Stimulated activated memory B cell treated with anti-CD40 and anti-IgM and Interleukin-4, amounts not matched to agents 10 μg/mL and 1 μg/mL and 100 μg/mL, for 72 hours (primary cell): ENCODE measurements around the gene FLNA.
A peak's percentile ranks its signal among the peaks of the same experiment; 100 is the strongest.

Experiments used
- ATAC-seq: fragments of 150-1000 bp; cut with Tn5 transposase; 2 replicates; pipeline ENCODE4 v1.10.0; 2021
- H3K27ac Mint-ChIP-seq: one replicate; pipeline ENCODE4 v1.8.0; 2022; ENCODE audit warnings: mild to moderate bottlenecking, mixed read lengths
- H3K27me3 Mint-ChIP-seq: one replicate; pipeline ENCODE4 v1.8.0; 2022; ENCODE audit warnings: mixed read lengths
- H3K36me3 Mint-ChIP-seq: one replicate; pipeline ENCODE4 v1.8.0; 2022; ENCODE audit warnings: mixed read lengths
- H3K4me1 Mint-ChIP-seq: one replicate; pipeline ENCODE4 v1.8.0; 2022; ENCODE audit warnings: mixed read lengths
- H3K4me3 Mint-ChIP-seq: one replicate; pipeline ENCODE4 v1.8.0; 2022; ENCODE audit warnings: mild to moderate bottlenecking, moderate library complexity, mixed read lengths
- H3K9me3 Mint-ChIP-seq: one replicate; pipeline ENCODE4 v1.8.0; 2022; ENCODE audit warnings: mixed read lengths

FLNA gene

DNA sequence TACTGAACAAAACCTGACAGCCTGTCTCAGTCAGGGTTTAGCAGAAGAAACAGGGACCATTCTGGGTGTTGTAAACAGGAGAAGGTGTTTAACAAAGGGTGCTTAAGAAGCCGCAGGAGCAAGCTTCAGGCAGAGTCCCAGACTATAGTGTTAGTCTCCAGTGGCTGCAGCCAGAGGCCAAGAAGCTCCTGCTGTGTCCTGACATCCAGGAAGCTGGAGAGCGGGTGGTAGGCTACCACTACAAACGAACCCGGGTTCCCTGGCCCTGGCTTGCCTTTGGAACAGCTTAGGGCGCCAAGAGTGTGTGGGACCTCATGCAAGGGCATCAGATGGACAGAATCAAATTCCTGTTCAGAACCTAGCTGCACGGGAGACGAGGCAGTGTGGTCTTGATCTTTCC, 50.9 kb downstream of the FLNA start:
- H3K4me3 Mint-ChIP-seq: no peak overlapping the region
- no peak overlapping the region for H3K27ac Mint-ChIP-seq
- no peaks in the 10 kb centered on the region for H3K27me3 Mint-ChIP-seq
- H3K4me1 Mint-ChIP-seq: peaks cover 61% of the 10 kb centered on the region
- ATAC-seq: no peak
- no peaks in the 10 kb centered on the region for H3K36me3 Mint-ChIP-seq
- no peaks in the 10 kb centered on the region for H3K9me3 Mint-ChIP-seq

DNA sequence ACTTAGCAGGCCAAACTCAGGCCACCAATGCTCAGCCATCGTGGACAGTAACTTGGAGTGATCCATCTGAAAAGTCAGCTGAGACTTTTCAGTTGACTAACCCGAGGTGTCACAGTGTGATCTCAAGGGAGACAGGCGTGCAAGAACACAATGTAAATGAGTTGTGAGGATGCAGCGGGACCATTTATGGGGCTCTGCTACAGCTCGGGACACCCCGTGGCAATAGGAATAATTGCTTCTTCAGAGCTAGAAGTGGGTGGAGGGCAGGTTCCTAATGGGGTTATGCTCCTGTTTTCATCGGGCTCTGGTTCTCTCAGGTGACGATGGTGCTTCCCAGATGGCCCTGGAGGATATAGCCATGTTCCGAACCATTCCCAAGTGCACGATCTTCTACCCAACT, 51.5 kb downstream of the FLNA start:
- no peak overlapping the region for H3K27ac Mint-ChIP-seq

DNA sequence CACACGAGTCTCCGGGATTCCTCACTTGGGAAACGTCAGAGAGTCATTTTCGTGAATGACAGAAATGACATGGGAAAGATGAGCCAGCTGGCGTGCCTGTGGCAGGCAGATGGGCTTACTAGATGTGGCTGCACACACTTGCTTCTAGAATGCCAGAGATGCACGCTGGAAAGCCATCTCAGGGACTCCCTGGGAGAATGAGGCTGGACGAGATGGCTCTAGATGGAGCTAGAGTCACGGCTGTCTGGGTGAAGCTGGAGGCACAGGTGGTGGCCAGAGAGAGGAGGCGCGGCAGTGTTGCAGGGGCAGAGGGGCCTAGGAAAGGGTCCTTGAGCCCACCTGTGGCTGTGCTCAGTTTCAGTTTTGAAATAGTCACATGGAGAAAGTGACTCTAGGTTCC, 52.8 kb downstream of the FLNA start:
- H3K27ac Mint-ChIP-seq: peak overlapping the region; percentile 62
- no peak for ATAC-seq

More for the DNA sequence above, 51.5 kb downstream of the FLNA start:
- ATAC-seq: peak; percentile 43
- Mint-ChIP-seq H3K9me3 (no peaks in the 10 kb centered on the region), H3K36me3 (no peaks in the 10 kb centered on the region), H3K27me3 (no peaks in the 10 kb centered on the region), H3K4me3 (no peak overlapping the region), H3K4me1 (peaks cover 62% of the 10 kb centered on the region)

DNA sequence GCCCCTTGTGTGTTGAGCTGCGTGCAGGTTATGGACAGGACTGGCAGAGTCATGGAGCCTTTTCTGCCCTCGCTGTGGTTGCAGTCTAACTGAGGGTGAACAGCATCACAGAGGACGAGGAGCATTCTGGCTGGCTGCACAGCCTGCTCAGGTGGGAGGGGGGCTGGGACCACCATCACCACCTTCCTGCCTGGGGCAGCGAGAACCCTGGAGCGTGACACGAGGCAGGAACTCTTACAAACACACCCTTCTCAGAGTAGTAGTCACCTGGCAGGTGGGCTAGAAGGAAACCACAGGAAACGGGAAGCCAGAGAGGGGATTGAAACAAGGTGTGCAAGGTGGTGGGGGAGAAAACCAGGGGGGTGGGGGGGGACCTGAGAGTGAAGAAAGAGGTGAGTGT, 53.3 kb downstream of the FLNA start:
- peak overlapping the region; percentile 62 for H3K27ac Mint-ChIP-seq
- peak overlapping the region; percentile 34 for H3K4me3 Mint-ChIP-seq

More for the DNA sequence above, 52.8 kb downstream of the FLNA start:
- H3K9me3 Mint-ChIP-seq: no peaks in the 10 kb centered on the region
- no peaks in the 10 kb centered on the region for H3K27me3 Mint-ChIP-seq
- H3K4me1 Mint-ChIP-seq: peaks cover 61% of the 10 kb centered on the region
- H3K36me3 Mint-ChIP-seq: no peaks in the 10 kb centered on the region
- peak overlapping the region; percentile 34 for H3K4me3 Mint-ChIP-seq

DNA sequence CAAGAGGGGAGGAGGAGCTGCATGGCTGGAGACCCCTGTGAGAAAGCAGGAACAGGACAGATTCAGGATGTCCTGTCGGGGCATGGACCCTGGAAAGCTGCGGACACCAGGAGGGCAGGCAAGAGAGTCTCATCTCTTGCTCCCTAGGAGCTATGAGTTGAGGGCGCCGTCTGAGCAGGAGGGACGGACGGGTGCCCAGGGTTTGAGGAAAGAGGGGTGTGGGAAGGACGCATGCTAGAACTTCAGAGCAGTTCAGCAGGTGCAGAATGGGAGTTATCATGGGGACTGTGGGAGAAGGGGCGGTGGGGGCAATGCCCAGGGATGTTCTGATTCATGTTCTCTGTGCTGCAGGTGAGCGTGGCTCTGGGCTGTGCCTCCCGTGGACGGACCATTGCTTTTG, 54.0 kb downstream of the FLNA start:
- Mint-ChIP-seq H3K4me1 (peaks cover 50% of the 10 kb centered on the region), H3K27me3 (no peaks in the 10 kb centered on the region), H3K27ac (peak overlapping the region; percentile 62), H3K9me3 (no peaks in the 10 kb centered on the region), H3K4me3 (no peak overlapping the region), H3K36me3 (no peaks in the 10 kb centered on the region)
- no peak for ATAC-seq

More for the DNA sequence above, 53.3 kb downstream of the FLNA start:
- no peak for ATAC-seq
- H3K4me1 Mint-ChIP-seq: peaks cover 58% of the 10 kb centered on the region
- no peaks in the 10 kb centered on the region for H3K36me3 Mint-ChIP-seq
- H3K27me3 Mint-ChIP-seq: no peaks in the 10 kb centered on the region
- H3K9me3 Mint-ChIP-seq: no peaks in the 10 kb centered on the region

DNA sequence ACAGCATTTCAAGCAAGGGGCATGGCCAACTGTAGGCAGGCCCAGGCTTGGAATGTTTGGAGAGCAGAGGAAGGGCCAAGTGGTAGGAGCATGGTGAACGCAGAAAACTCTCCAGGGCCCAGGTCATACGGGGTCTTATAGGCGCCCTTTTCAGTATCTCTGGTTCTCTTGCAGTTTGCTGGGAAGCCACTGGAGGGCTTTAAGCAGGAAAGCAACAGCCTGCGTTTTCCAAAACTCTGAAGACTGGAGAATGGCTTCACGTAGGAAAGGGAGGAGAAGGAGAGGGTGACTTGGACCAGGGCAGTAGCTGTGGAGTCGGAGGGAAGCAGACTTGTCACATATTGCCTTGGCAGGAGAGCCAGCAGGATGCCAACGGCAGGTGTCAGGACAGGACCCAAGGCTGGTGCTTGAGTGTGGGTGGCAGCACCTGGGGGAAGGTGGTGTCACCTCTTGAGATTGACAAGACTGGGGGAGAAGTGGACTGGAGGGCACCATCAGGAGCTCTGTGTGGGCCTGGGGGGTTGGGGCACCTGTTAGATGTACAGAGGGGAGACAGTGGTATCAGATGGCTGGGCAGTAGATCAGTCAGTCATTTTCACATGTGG, 56.9 kb downstream of the FLNA start:
- Mint-ChIP-seq H3K9me3 (no peaks in the 10 kb centered on the region), H3K36me3 (no peaks in the 10 kb centered on the region), H3K27me3 (no peaks in the 10 kb centered on the region), H3K4me1 (peaks cover 46% of the 10 kb centered on the region), H3K27ac (peak overlapping the region; percentile 48), H3K4me3 (no peak overlapping the region)
- ATAC-seq: no peak

DNA sequence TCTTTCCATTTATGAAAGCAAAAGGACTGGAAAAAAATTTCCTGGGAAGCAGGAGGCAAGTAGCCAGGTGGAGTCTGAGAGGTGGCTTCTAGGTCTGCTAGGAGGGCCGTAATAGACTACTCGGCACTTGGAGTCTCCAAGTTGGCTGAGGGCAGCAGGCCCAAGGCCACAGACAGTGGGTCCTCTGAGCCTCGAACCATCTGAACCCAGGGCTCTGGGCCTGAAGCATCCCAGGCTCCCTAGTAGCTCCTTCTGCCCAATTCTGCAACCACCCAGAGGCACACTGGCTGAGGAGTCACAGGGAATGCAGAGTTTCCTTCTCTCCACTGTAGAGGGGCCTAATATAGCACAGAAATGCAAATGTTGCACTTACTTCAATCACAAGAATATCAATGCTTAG, 59.0 kb downstream of the FLNA start:
- no peak for ATAC-seq
- Mint-ChIP-seq H3K27me3 (no peaks in the 10 kb centered on the region), H3K4me3 (no peak overlapping the region), H3K27ac (no peak overlapping the region), H3K36me3 (no peaks in the 10 kb centered on the region), H3K9me3 (no peaks in the 10 kb centered on the region), H3K4me1 (peaks cover 37% of the 10 kb centered on the region)

DNA sequence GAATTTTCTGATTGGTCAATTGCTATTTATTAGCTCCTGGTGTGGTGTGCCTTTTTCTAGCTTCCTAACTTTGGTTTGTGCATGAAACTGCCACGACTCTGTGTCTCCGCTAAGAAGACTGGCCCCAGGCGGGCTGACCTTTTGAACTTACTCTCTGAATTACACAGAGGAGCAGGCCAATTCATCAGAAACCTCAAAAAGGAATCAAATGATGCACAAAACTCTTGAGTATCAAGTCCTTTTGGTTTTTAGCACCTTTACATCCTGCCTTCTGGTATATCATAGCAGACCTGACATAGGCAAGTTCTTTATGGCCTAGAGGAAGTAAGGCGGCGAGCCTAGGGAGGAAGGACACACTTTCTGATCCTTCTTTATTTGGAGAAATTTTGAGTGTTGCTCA, 61.3 kb downstream of the FLNA start:
- Mint-ChIP-seq H3K27me3 (no peaks in the 10 kb centered on the region), H3K4me1 (peaks cover 35% of the 10 kb centered on the region), H3K36me3 (no peaks in the 10 kb centered on the region), H3K27ac (peak overlapping the region; percentile 79), H3K4me3 (no peak overlapping the region), H3K9me3 (no peaks in the 10 kb centered on the region)
- peak; percentile 77 for ATAC-seq

DNA sequence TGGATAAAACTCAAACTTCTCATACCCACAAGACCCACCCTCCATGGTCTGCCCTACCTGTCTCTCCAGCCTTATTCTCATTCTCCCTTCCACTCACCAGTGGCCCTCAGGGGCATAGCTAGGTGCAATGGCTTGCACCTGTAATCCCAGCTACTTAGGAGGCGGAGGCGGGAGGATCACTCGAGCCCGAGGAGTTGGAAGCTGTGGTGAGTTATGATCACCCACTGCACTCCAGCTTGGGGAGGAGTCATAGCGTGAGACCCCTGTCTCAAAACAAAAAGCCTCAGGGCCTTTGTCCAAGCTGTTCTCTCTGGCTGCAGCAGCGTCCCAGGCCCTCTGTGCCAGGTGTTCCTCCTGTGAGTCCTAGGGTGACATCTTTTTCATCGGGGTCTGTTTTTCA, 62.3 kb downstream of the FLNA start:
- peak overlapping the region; percentile 15 for H3K27ac Mint-ChIP-seq
- H3K4me3 Mint-ChIP-seq: no peak overlapping the region
- peaks cover 36% of the 10 kb centered on the region for H3K4me1 Mint-ChIP-seq

DNA sequence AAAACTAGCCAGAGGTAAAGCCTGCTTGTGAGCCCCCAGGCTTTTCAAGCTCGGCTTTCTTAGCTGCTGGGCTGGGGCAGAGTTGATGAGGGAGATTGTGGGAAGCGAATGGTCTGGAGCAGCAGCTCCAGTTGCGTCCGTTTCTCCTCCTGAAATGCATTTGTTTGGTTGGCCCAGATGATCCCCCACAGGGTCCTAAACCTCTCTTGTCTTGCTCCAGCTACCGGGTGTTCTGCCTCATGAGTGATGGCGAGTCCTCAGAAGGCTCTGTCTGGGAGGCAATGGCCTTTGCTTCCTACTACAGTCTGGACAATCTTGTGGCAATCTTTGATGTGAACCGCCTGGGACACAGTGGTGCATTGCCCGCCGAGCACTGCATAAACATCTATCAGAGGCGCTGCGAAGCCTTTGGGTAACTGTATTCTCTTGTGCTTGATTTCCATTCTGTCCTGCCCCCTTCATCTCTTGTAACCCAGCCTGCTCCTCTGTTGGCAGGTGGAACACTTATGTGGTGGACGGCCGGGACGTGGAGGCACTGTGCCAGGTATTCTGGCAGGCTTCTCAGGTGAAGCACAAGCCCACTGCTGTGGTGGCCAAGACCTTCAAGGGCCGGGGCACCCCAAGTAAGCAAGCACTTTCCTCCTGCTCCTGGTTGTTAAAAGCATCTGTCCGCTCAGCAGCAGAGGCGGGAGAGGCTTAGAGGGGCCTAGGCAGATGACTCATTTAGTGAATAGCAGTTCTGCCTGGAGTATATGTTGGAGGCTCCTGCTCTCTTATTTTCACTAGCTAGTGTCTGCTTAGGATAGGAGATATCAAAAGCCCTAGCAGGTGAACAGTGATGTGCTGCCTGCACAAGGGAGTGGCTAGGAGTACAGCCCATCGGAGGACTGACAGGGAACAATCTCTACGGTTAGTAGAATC, 63.6 kb downstream of the FLNA start:
- no peak overlapping the region for H3K27ac Mint-ChIP-seq
- no peak for ATAC-seq
- no peaks in the 10 kb centered on the region for H3K36me3 Mint-ChIP-seq
- H3K9me3 Mint-ChIP-seq: no peaks in the 10 kb centered on the region
- H3K4me3 Mint-ChIP-seq: no peak overlapping the region
- H3K4me1 Mint-ChIP-seq: peaks cover 38% of the 10 kb centered on the region
- H3K27me3 Mint-ChIP-seq: no peaks in the 10 kb centered on the region

More for the DNA sequence above, 62.3 kb downstream of the FLNA start:
- Mint-ChIP-seq H3K27me3 (no peaks in the 10 kb centered on the region), H3K9me3 (no peaks in the 10 kb centered on the region), H3K36me3 (no peaks in the 10 kb centered on the region)
- no peak for ATAC-seq

DNA sequence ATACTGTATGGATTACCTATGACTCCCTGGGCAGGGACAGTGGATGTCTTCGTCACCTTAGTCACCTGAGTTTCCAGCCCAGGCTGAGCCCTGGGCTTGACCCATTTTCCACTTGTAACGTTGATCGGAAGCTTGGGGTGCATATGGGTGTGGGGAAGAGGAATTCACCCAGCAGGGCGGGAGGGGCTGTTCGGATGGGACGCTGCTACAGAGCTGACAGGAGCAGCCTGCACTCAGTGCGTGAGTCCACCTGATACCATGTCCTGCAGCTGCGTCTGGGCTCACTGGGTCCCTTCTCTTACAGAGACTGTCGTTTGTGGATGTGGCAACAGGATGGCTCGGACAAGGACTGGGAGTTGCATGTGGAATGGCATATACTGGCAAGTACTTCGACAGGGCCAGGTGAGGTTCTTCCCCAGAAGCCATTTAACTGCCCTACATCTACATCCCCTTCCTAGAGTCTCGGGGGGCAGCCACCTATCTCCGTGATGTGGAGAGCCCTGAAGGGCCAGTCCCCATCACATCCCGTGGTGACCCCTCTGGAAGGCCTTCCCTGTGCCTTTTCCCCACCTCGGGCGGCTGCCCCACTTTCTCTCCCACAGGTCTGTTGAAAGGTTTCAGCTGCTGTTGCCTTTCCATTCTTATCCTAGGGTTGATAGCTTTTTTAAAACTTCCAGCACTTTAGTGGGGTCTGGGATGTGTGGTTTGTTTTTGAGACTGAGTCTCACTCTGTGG, 65.2 kb downstream of the FLNA start:
- H3K27me3 Mint-ChIP-seq: no peaks in the 10 kb centered on the region
- no peaks in the 10 kb centered on the region for H3K9me3 Mint-ChIP-seq
- H3K27ac Mint-ChIP-seq: no peak overlapping the region
- ATAC-seq: no peak
- H3K36me3 Mint-ChIP-seq: no peaks in the 10 kb centered on the region
- peaks cover 45% of the 10 kb centered on the region for H3K4me1 Mint-ChIP-seq
- H3K4me3 Mint-ChIP-seq: no peak overlapping the region

DNA sequence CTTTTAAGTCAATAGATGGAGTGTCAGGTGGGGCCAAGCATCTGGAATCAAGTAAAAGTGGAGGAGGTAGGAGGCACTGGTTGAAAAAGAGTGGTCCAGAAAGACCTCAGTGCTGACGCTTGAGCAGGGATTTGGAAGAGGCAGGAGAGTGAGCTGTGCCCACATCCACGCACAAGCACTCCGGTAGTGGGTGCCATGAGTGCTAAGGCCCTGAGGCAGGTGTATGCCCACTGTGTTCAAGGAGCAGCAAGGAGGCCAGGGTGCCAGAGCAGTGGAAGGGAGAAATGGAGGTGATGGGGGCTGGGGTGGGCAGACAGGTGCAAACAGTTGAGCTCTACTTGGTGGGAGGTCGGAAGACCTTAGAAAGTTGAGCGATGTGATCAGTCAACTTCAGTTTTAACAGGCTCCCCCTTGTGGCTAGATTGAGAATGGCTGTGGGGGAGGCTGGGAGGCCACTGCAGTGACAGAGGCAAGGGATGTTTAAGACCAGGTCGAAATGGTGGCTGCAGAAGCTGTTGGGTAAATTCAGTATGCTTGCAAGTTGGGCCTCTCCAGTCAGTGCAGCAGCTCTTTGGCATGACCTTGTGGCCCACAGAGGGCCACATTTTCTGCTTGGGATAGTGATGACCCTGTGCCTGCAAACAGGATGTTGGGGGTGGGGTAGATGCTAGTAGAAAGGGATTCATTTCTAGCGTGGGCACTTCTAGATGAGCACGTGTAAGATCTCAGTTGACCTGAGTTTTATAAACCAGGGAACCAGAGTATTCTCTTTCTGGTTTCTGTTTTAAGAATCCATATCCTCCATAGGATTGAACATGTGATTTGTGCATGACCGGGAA, 66.1 kb downstream of the FLNA start:
- Mint-ChIP-seq H3K27ac (peak overlapping the region; percentile 63), H3K27me3 (no peaks in the 10 kb centered on the region), H3K4me3 (no peak overlapping the region), H3K9me3 (no peaks in the 10 kb centered on the region), H3K36me3 (no peaks in the 10 kb centered on the region), H3K4me1 (peaks cover 50% of the 10 kb centered on the region)
- ATAC-seq: peak; percentile 68

DNA sequence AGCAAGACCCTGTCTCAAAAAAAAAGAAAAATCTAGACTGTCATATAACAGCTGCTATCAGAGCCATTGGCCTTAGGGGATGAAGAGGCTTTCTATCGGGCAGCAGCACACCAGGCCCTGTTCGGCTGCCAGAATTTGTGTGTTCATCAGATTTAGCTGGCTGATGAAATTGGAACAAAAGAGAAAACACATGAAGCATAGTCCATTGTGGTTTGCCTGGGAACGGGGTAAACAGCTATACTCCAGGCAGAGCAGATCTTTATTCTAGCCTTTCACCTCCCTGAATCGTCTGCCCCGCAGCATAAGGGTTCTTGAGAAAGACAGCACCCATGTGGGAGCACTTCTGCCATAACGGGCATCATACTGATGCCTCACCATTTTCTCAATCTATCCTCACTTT, 67.2 kb downstream of the FLNA start:
- Mint-ChIP-seq H3K4me1 (peaks cover 45% of the 10 kb centered on the region), H3K9me3 (no peaks in the 10 kb centered on the region), H3K36me3 (no peaks in the 10 kb centered on the region), H3K27ac (peak overlapping the region; percentile 63), H3K27me3 (no peaks in the 10 kb centered on the region), H3K4me3 (no peak overlapping the region)
- no peak for ATAC-seq

DNA sequence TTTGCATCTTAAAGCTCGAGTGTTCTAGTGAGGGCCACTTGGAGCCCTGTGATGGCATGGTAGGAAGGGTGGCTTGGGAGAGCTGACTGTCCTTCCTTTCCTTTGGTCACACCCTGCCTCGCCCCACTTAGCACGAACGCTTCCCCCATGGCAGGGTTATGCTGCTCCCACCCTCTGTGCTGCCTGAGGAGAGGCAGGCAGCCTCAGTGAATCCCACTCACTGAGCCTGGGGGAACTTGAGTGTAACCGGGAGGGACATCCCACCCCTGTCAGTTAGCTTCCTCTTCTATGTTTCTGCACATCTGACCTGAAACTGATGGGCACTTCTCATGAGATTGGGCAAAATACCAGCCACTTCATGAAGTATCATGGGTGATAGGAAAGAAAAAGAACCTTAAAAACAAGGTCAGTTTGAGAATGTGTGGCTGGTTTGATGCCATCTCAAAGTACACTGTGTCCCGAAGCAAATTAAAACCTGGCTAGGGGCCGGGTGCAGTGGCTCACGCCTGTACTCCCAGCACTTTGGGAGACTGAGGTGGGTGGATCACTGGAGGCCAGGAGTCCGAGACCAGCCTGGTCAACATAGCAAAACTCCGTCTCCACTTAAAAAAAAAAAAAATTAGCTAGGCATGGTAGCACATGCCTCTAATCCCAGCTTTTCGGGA, 68.8 kb downstream of the FLNA start:
- H3K27me3 Mint-ChIP-seq: no peaks in the 10 kb centered on the region
- no peak overlapping the region for H3K4me3 Mint-ChIP-seq
- no peak for ATAC-seq
- H3K9me3 Mint-ChIP-seq: no peaks in the 10 kb centered on the region
- H3K4me1 Mint-ChIP-seq: peaks cover 37% of the 10 kb centered on the region
- H3K36me3 Mint-ChIP-seq: no peaks in the 10 kb centered on the region
- H3K27ac Mint-ChIP-seq: peak overlapping the region; percentile 74
